ENCODE results near the gene KCNG1. TPM values are rescaled to one million over a fixed set of nuclear protein-coding genes. Genes with fewer than 3 reads are reported as not detected.

KCNG1 gene
- total RNA-seq, 2 experiments from 2014 or later = 4.0 to 4.3 TPM

DNA sequence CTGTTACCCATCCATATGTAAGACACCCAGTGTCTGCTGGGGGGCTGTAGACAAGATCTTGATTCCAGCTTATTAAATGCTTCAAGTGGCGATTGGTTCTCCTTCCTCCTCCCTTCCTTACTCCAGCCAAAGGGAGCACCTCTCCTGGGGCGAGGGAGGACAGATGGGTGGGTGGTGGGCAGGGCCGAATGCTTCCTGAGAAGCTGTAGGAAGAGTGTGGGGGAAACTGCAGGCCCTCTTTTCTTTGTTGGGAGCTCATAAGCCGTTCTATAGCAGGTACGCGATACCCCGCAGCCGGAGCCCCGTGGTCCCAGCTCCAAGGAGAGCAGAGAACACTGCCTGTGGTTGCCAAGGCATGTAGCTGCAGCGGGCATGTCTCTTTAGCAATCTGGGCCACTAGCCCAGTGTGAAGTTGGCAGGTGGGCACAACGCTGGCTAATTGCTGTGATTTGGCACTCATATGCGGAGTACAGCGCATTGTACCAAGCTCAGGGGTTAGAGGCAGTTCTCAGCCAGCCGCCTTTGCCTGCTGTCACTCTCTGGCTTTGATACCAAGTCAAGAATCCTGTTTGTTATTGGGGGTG, 14.7 kb upstream of the KCNG1 start:
- CTCF ChIA-PET = no interaction called here
- POLR2A ChIA-PET = no interaction called here

DNA sequence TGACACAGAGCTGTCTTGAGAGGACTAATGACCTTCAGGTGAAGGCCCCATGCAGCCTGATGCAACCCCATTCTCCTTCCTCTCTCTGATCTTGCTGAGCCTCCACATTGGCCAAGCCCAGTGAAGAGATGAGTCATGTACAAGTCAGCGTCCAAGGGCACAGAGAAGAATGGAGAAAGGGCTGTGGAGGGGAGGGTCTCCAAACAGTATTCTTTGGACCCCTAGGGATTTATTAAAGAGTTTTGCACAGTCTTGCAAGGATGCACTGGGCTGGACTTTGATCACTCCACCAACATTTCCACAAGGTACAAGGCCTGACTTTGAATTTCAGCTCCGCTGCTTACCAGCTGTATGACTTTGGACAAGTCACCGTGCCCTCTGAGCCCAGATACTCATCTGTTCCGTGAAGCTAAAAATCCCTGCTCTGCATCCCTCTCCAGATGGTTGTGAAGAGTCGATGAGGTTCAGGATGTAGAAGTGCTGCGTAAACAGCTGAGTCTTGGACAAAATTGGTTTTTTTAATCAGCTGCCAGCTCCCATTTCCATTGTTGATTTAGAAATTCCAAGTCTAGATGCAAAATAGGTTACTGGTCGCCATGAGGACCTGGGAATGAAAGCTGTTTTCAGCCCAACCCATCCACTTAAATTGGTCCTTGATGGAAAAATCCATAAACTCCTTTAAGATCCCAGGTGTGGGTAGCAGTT, 14.1 kb upstream of the KCNG1 start:
- POLR2A ChIA-PET = no interaction called here
- CTCF ChIA-PET = no interaction called here

DNA sequence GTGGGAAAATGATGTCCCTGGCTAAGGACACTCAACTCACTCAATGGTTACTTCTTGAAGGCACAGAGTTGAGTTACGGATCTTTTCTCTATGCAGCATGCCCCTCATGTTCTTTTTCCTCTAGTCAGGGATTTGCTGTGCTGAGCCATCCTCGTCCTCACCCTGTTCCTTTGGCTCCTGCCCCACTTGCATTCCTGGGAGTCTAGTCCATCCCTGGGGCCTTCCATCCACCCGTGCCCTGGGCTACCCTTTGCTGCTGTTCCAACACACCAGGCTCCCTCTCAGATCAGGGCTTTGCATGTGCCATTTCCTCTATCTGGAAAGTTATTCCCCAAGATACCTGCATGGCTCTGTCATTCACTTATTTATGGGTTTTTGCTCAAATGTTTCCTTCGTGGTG, 13.3 kb upstream of the KCNG1 start:
- POLR2A ChIA-PET = no interaction called here
- CTCF ChIA-PET = interaction anchor here (1.5 kb wide), 1 partner anchor 288 kb away, joined by 3 read pairs; no protein-coding TSS in a partner anchor

GRCh38 chr20:51034988-51035656, 12.2 kb upstream of the KCNG1 start:
- CTCF ChIA-PET = interaction anchor here (1.3 to 1.5 kb wide), 2 partner anchors 20 to 289 kb away, joined by 3 to 4 read pairs; no protein-coding TSS in a partner anchor
- POLR2A ChIA-PET = no interaction called here

DNA sequence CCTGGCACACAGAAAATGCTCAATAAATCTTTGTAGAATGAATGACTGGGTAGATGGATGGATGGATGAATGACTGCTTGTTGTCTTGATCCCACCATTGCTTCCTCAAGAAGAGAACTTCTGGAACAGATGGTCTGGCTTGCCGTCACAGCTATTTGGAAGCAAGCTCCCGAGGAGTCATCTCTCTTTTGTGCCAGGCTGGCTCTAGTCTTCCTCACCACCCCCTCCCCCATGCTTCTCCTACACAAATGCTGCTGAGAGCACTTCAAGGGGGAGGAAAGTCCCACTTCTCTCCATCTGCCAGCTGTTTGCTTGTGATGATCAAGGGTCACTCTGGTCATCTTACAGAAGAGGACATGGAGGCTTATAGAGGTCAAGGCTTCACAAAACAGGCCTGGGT, 11.6 kb upstream of the KCNG1 start:
- CTCF ChIA-PET = interaction anchor here (0.7 to 1.3 kb wide), 2 partner anchors 11 to 19 kb away, joined by 3 to 4 read pairs; partner anchors contain the start of gene KCNG1
- POLR2A ChIA-PET = no interaction called here

- ChIA-PET CTCF (interaction anchor here (0.5 kb wide), 1 partner anchor 47 kb away, joined by 4 read pairs; no protein-coding TSS in a partner anchor), POLR2A (no interaction called here)
These were observed 7.3 kb upstream of the KCNG1 start for GRCh38 chr20:51029963-51030920.

GRCh38 chr20:51029556-51029955, 6.6 kb upstream of the KCNG1 start:
- POLR2A ChIA-PET = no interaction called here

GRCh38 chr20:51028616-51029212, 5.8 kb upstream of the KCNG1 start:
- ChIA-PET CTCF (interaction anchor here (1.2 kb wide), 1 partner anchor 36 kb away, joined by 3 read pairs; no protein-coding TSS in a partner anchor), POLR2A (no interaction called here)

More at GRCh38 chr20:51029556-51029955, 6.6 kb upstream of the KCNG1 start:
- CTCF ChIA-PET = interaction anchor here (0.5 to 1.2 kb wide), 2 partner anchors 37 to 46 kb away, joined by 3 to 4 read pairs; no protein-coding TSS in a partner anchor

GRCh38 chr20:51027035-51027795, 4.3 kb upstream of the KCNG1 start:
- CTCF ChIA-PET = no interaction called here

GRCh38 chr20:51026269-51026668, 3.4 kb upstream of the KCNG1 start:
- ChIA-PET POLR2A (no interaction called here), CTCF (no interaction called here)

More at GRCh38 chr20:51027035-51027795, 4.3 kb upstream of the KCNG1 start:
- POLR2A ChIA-PET = no interaction called here

GRCh38 chr20:51024761-51025160, 1.9 kb upstream of the KCNG1 start:
- CTCF ChIA-PET = interaction anchor here (1.0 kb wide), 1 partner anchor 37 kb away, joined by 3 read pairs; no protein-coding TSS in a partner anchor

DNA sequence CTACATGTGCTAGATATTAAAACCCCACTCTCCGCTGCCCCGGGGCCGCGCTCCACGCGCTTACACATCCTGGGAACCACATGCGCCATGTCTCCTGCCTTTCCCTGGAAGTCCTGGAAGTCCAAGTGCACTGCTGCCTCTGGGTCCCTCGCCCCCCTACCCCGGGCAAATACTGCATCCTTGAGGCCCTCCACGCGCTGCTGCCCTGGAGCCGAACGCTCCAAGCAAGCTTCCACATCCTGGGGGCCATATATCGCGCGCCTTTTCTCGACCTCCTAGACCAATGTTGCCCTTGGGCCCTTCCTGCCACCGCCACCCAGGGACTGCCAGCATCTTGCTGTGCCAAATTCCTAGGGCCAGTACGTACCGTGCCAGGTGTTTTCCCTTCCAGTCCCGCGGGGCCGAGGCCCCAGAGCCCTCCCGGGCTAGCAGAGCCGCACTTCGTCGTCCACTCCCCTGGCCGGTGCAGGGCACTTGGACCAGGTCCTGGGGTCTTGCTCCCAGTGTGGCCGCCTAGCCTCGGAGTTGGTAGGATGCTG, 779 bp upstream of the KCNG1 start:
- CTCF ChIA-PET = interaction anchor here (0.5 kb wide), 1 partner anchor 797 kb away, joined by 5 read pairs; no protein-coding TSS in a partner anchor
- POLR2A ChIA-PET = no interaction called here

More at GRCh38 chr20:51024761-51025160, 1.9 kb upstream of the KCNG1 start:
- POLR2A ChIA-PET = no interaction called here

GRCh38 chr20:51022227-51022802, 592 bp downstream of the KCNG1 start:
- POLR2A ChIA-PET = no interaction called here
- CTCF ChIA-PET = no interaction called here

GRCh38 chr20:51021067-51022025, 1.6 kb downstream of the KCNG1 start:
- CTCF ChIA-PET = no interaction called here
- POLR2A ChIA-PET = interaction anchor here (0.7 kb wide), 1 partner anchor 64 kb away, joined by 3 read pairs; no protein-coding TSS in a partner anchor

DNA sequence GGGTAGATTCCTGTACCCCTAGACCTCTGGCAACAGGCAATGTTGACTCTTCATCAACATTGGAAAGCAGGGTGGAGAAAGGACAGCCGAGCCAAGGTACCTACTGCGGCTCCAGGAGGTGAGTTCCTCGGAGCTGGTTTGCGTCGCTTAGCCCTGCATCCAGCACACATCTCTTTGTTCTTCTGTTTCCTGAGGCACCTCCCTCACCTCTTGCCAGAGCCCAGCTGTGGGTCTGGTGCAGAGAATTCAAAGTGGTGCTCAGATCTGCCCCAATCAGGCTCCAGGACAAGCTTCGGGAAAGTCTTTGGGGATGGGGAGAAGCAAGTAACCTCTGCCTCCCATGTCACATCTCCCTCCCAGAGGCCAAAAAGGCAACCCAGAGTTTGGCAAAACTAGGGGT, 2.2 kb downstream of the KCNG1 start:
- ChIA-PET CTCF (no interaction called here), POLR2A (interaction anchor here (0.7 kb wide), 1 partner anchor 65 kb away, joined by 3 read pairs; no protein-coding TSS in a partner anchor)

All from activated CD8-positive, alpha-beta memory T cell treated with anti-CD3 and anti-CD28 coated beads for 36 hours (primary cell).